Renal pelvis (tissue), 4 donors: Measurements from ENCODE around the gene CRELD1. TPM values are rescaled to one million over a fixed set of nuclear protein-coding genes. Genes with fewer than 3 reads are reported as not detected.
"Not testable (repeated sequence)": the region's sequence is repeated elsewhere in the genome, so short reads cannot be mapped to it uniquely, and the experiment has no call there.

Experiments
- DNase-seq: peaks from one replicate; pipeline ENCODE4 v3.0.0-alpha.2; 2013
- polyA plus RNA-seq, 3 donors: library from polyadenylated mRNA; unstranded; fragments of 120-200 nt; gene quantifications; one replicate each; pipeline ENCODE4 v1.2.1, GENCODE V29; 2013; ENCODE audit not compliant: insufficient read length in 3 of 3

Gene CRELD1
- polyA plus RNA-seq, 3 donors = 53.1 to 78.9 (median 74.6) TPM

- no peak for DNase-seq
Observed at GRCh38 chr3:9930804-9931418, 2.7 kb upstream of the CRELD1 start.

- DNase-seq = no peak
Observed at GRCh38 chr3:9932535-9932842, 1.1 kb upstream of the CRELD1 start.

DNA sequence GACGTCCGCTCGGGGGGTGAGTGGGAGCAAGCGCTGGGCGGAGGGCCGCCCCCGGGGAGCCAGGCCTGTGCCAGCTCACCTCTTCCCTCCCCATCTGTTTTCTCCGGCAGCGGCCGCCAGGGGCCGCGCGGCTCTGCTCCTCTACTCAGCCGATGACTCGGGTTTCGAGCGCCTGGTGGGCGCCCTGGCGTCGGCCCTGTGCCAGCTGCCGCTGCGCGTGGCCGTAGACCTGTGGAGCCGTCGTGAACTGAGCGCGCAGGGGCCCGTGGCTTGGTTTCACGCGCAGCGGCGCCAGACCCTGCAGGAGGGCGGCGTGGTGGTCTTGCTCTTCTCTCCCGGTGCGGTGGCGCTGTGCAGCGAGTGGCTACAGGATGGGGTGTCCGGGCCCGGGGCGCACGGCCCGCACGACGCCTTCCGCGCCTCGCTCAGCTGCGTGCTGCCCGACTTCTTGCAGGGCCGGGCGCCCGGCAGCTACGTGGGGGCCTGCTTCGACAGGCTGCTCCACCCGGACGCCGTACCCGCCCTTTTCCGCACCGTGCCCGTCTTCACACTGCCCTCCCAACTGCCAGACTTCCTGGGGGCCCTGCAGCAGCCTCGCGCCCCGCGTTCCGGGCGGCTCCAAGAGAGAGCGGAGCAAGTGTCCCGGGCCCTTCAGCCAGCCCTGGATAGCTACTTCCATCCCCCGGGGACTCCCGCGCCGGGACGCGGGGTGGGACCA is 632 bp upstream of the CRELD1 start:
- peak; percentile 75 for DNase-seq

GRCh38 chr3:9934235-9934621 is 594 bp downstream of the CRELD1 start:
- DNase-seq = peak; percentile 34

- no peak for DNase-seq
Observed at GRCh38 chr3:9934993-9935392, 1.4 kb downstream of the CRELD1 start.

- no peak for DNase-seq
Observed at GRCh38 chr3:9935966-9936510, 2.4 kb downstream of the CRELD1 start.

- no peak for DNase-seq
Observed at GRCh38 chr3:9937486-9938238, 4.0 kb downstream of the CRELD1 start.

- DNase-seq = no peak
Observed at GRCh38 chr3:9938966-9939365, 5.3 kb downstream of the CRELD1 start.

DNA sequence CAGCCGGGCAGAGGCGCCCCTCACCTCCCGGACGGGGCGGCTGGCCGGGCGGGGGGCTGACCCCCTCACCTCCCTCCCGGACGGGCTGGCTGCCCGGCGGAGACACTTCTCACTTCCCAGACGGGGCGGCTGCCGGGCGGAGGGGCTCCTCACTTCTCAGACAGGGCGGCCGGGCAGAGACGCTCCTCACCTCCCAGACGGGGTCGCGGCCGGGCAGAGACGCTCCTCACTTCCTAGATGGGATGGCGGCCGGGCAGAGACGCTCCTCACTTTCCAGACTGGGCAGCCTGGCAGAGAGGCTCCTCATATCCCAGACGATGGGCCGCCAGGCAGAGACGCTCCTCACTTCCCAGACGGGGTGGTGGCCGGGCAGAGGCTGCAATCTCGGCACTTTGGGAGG is 6.3 kb downstream of the CRELD1 start:
- not testable (repeated sequence) for DNase-seq

- no peak for DNase-seq
Observed at GRCh38 chr3:9940746-9941145, 7.1 kb downstream of the CRELD1 start.

DNA sequence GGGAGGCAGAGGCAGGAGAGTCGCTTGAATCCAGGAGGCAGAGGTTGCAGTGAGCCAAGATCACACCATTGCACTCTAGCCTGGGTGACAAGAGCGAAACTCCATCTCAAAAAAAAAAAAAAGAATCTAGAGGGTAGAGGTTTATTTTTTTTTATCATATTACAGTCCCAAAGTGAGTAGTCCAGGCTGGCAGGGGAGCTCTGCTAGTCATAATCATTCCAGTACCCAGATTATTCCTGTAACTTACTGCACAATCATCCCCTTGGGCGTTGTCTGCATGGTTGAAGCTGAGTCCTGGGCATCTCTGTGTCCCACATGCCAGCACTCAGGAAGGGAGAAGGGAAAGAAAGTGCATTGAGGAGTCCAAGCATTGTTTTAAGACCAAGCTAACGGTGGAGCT is 8.5 kb downstream of the CRELD1 start:
- no peak for DNase-seq

DNA sequence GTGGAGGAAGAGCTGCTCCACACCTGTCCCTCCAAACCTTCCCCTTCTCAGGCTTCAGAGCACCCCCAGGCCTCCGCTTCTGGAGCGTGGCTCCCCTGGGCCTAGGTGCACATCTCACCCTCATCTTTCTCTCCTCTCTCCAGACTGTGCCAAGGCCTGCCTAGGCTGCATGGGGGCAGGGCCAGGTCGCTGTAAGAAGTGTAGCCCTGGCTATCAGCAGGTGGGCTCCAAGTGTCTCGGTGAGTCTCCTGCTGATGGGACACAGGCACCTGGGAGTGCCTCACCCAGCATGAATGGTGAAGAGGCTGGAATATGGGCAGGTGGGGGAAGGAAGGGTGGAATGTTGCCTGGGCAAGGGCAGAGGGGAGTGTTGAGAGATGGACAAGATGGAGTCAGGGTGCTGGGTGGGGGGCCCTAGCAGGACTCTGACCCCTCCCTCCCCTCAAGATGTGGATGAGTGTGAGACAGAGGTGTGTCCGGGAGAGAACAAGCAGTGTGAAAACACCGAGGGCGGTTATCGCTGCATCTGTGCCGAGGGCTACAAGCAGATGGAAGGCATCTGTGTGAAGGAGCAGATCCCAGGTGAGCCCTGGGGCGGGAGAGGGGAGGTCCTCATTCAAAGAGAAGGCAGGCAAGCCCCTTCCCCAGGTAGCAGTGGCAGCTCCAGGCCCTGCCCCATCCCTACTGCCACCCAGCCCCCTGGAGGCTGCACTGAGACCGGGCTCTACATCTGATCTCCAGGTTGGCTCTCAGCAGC is 9.5 kb downstream of the CRELD1 start:
- no peak for DNase-seq

DNA sequence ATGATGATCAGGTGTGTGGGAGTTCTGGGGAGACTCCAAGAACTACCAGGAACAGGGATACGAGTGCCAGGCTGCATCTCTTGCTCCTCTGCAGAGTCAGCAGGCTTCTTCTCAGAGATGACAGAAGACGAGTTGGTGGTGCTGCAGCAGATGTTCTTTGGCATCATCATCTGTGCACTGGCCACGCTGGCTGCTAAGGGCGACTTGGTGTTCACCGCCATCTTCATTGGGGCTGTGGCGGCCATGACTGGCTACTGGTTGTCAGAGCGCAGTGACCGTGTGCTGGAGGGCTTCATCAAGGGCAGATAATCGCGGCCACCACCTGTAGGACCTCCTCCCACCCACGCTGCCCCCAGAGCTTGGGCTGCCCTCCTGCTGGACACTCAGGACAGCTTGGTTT is 10.6 kb downstream of the CRELD1 start:
- no peak for DNase-seq

DNA sequence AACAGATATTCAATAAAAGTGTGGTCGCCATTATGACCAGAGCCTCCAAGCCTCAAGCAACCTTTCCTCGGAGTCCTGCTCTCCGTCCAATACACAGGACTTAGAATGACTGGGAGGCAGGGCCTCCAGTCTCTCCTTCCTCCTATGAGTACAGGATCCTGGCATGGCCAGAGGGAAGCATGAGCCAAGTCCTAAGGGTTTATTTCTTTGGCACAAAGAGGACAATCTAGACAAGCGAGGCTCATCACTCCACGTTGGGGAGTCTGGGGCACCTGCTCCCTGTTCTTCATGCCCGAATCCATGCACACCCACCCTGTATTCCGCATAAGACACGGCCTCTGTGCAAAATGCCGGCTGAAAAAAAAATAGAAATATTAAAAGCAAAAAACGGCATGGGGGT is 11.7 kb downstream of the CRELD1 start:
- no peak for DNase-seq

DNA sequence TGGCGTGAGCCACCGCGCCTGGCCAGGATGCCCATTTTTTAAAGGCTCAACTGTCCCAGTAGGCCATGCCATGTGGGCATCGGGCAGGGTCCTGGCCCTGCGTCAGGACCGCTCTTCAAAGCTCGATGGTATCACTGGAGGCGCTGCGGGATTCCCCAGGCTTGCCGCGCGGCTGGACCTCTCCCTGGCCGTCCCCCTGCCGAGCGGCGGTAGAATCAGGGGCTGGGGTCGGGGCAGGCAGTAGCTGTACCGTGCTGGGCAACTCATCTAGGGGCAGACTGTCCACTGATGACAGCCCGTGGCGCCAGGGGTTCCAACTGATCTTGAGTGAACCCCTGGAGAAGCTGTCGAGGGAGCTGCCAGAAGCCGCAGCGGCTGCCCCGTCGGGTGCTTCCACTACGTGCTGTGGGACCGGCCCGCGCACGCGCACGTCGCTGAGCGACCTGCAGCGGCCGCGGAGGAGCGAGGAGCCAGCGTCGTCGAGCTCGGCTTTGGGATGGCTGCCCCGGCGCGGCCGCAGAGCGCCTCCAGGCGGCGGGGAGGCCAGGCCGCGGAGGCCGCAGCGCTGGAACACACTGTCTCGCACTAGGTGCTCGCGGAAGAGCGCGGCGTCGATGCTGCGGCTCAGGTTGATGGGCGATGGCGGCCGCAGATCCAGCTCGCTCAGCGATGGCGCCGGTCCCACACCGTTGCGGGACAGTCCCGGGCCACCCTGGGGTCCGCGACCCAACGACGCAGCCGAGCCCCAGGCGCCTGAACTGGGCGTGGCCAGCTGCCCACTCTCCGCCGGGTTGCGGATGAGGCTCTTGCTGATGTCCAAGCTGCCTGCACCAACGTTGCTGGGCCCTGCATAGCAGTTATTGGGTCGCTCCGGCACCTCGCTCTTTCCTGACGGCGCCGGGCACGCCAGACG is 12.7 kb downstream of the CRELD1 start:
- DNase-seq = peak; percentile 87

GRCh38 chr3:9947025-9947995 is 13.7 kb downstream of the CRELD1 start:
- peak; percentile 42 for DNase-seq

- DNase-seq = no peak
Observed at GRCh38 chr3:9948586-9948985, 15.0 kb downstream of the CRELD1 start.

GRCh38 chr3:9949115-9949514 is 15.5 kb downstream of the CRELD1 start:
- no peak for DNase-seq

DNA sequence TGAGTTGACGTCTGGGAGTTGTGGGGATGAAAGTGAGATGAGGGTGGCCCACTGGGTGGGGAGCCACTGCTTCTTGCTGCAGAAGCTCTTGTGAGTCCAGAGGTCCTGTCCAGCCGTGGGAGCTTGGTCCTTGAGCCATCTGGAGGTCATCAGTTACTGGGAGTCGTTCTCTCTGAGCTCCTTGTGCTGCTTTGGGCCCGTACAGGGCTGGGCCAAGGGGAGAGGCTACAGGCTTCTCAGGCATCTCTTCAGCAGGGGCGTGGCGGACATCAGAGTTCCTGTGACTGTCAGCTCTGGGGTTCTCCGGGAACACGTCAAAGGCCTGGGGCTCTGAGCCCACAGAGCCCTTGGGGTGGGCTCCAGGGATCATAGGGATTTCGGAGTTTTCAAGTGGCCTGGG is 16.0 kb downstream of the CRELD1 start:
- no peak for DNase-seq

GRCh38 chr3:9951126-9951525 is 17.5 kb downstream of the CRELD1 start:
- no peak for DNase-seq
